Loucy (cell line): ENCODE measurements around the gene OR4K5.

ENCODE experiments used
- H2AFZ ChIP-seq: fragments of 200-600 bp; sonication (generic); 2 replicates; pipeline ENCODE4 v1.6.0; 2016; ENCODE audit warnings: antibody characterized with exemption, mild to moderate bottlenecking, low read length, moderate library complexity
- H3F3A ChIP-seq: fragments of 200-600 bp; 2 replicates; pipeline ENCODE4 v1.6.0; 2016; ENCODE audit warnings: antibody characterized with exemption, low read depth, mild to moderate bottlenecking
- H3K27me3 ChIP-seq: fragments of 200-600 bp; sonication (generic); 2 replicates; pipeline ENCODE4 v1.6.1; 2014; ENCODE audit warnings: low read length, mild to moderate bottlenecking; ENCODE audit not compliant: insufficient read depth, poor library complexity, severe bottlenecking
- H3K36me3 ChIP-seq: fragments of 200-600 bp; sonication (generic); 2 replicates; pipeline ENCODE4 v1.6.1; 2016; ENCODE audit warnings: low read length; ENCODE audit not compliant: insufficient read depth
- H3K4me1 ChIP-seq: fragments of 200-600 bp; sonication (generic); 2 replicates; pipeline ENCODE4 v1.5.1; 2014; ENCODE audit warnings: low read length, mild to moderate bottlenecking; ENCODE audit not compliant: insufficient read depth, poor library complexity, severe bottlenecking
- H3K4me2 ChIP-seq: fragments of 200-600 bp; sonication (generic); 2 replicates; pipeline ENCODE4 v1.6.0; 2014; ENCODE audit warnings: antibody characterized with exemption, low read length, low read depth, mild to moderate bottlenecking; ENCODE audit not compliant: poor library complexity, severe bottlenecking
- H3K4me3 ChIP-seq: fragments of 200-600 bp; sonication (generic); 2 replicates; pipeline ENCODE4 v1.5.1; 2014; ENCODE audit warnings: low read length, mild to moderate bottlenecking, mixed read lengths; ENCODE audit not compliant: poor library complexity, severe bottlenecking
- H3K79me2 ChIP-seq: fragments of 200-600 bp; sonication (generic); 2 replicates; pipeline ENCODE4 v1.6.1; 2014; ENCODE audit warnings: low read length; ENCODE audit not compliant: insufficient read depth
- H3K9ac ChIP-seq: fragments of 200-600 bp; sonication (generic); 2 replicates; pipeline ENCODE4 v1.6.0; 2014; ENCODE audit warnings: mild to moderate bottlenecking, low read depth, low read length, moderate library complexity; ENCODE audit not compliant: poor library complexity, severe bottlenecking
- H3K9me2 ChIP-seq: fragments of 200-600 bp; sonication (generic); replicated peaks from 2 replicates; pipeline ENCODE4 v1.6.1; 2016; ENCODE audit warnings: low read depth, low read length, mixed read lengths
- H3K9me3 ChIP-seq: fragments of 200-600 bp; sonication (generic); 2 replicates; pipeline ENCODE4 v1.6.1; 2014; ENCODE audit warnings: mild to moderate bottlenecking, antibody characterized with exemption, low read length, low read depth; ENCODE audit not compliant: insufficient read depth
- H4K20me1 ChIP-seq: fragments of 200-600 bp; sonication (generic); 2 replicates; pipeline ENCODE4 v1.6.0; 2014; ENCODE audit warnings: antibody characterized with exemption, low read length, mild to moderate bottlenecking; ENCODE audit not compliant: insufficient read depth, poor library complexity, severe bottlenecking
- CTCF ChIP-seq: fragments of 200-600 bp; sonication (generic); conservative IDR thresholded peaks from 2 replicates; pipeline ENCODE4 v1.5.1; 2014; ENCODE audit warnings: mild to moderate bottlenecking, antibody characterized with exemption, low read length
- EZH2phosphoT487 ChIP-seq: fragments of 200-600 bp; IDR thresholded peaks from 2 replicates; pipeline ENCODE4 v1.6.1; 2018; ENCODE audit warnings: antibody characterized with exemption, mild to moderate bottlenecking, moderate library complexity, borderline replicate concordance

The OR4K5 gene

DNA sequence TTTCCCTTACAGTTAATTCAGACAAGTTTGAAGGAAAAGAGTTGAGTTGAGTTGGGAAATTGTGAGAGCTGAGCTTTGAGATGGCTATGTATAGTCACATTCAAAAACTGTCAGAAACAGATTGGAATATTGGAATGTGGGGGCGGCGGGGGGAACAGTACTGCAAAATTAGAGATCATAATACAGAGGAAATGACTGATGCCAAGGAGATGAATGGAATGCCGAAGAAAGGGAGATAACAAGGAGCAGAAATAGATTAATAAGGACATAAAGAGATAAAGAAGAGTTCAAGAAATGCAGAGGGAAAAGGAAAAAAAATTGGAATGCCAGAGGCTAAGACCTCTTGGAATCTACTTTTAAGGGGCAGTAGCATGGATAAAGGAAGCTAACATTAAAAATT is 3.2 kb upstream of the OR4K5 start:
- Histone ChIP-seq H3K4me3 (no peak overlapping the region), H3K4me1 (no peaks in the 10 kb centered on the region), H3K27me3 (no peaks in the 10 kb centered on the region), H3K9me2 (no peaks in the 10 kb centered on the region), H3K36me3 (no peaks in the 10 kb centered on the region), H3K4me2 (no peak overlapping the region), H3K9me3 (no peaks in the 10 kb centered on the region), H2AFZ (no peak overlapping the region), H4K20me1 (no peaks in the 10 kb centered on the region), H3F3A (no peaks in the 10 kb centered on the region), H3K79me2 (no peaks in the 10 kb centered on the region), H3K9ac (no peak overlapping the region)
- TF ChIP-seq CTCF (no peak), EZH2phosphoT487 (no peak)

DNA sequence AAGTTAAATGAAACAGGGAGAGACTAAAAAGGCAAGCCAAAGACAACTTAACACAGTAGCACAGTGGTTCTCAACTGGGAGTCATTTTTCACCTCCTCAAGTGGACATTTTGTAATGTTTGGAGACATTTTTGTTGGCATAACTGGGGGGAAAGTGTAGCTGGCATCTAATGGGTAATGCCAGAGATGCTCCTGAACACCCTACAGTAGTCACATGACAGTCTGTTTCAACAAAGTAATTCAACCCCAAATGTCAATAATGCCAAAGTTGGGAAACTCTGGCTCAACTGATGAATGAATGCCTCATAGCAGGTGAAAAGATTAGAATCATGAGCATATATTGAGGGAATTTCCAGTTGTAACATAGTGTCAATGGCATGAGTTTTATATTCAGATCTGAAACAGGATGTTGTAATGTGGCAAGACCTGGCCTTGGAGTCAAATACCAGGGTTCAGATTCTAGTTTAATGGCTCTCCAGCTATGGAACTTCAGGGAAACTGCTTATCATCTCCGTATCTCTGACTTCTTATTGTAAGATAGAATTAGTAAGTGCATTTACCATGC is 2.4 kb upstream of the OR4K5 start:
- Histone ChIP-seq H3K79me2 (no peaks in the 10 kb centered on the region), H3K36me3 (no peaks in the 10 kb centered on the region)

GRCh38 chr14:19918553-19919264 is 1.7 kb upstream of the OR4K5 start:
- H3K36me3 ChIP-seq = no peaks in the 10 kb centered on the region
- H3K9me3 ChIP-seq = no peaks in the 10 kb centered on the region
- H4K20me1 ChIP-seq = no peaks in the 10 kb centered on the region
- no peaks in the 10 kb centered on the region for H3K9me2 ChIP-seq
- no peaks in the 10 kb centered on the region for H3K79me2 ChIP-seq
- TF ChIP-seq EZH2phosphoT487 (no peak), CTCF (no peak)
- H3K9ac ChIP-seq = no peak overlapping the region
- no peaks in the 10 kb centered on the region for H3F3A ChIP-seq
- H3K27me3 ChIP-seq = no peaks in the 10 kb centered on the region
- H3K4me1 ChIP-seq = no peaks in the 10 kb centered on the region
- H3K4me3 ChIP-seq = no peak overlapping the region
- no peak overlapping the region for H2AFZ ChIP-seq
- H3K4me2 ChIP-seq = no peak overlapping the region

More for the DNA sequence above, 2.4 kb upstream of the OR4K5 start:
- no peaks in the 10 kb centered on the region for H3K9me2 ChIP-seq
- no peak overlapping the region for H3K4me2 ChIP-seq
- H3K27me3 ChIP-seq = no peaks in the 10 kb centered on the region
- no peak for TF ChIP-seq CTCF
- TF ChIP-seq EZH2phosphoT487 = no peak
- H3K9ac ChIP-seq = no peak overlapping the region
- H2AFZ ChIP-seq = no peak overlapping the region
- no peaks in the 10 kb centered on the region for H3K9me3 ChIP-seq
- no peak overlapping the region for H3K4me3 ChIP-seq
- H4K20me1 ChIP-seq = no peaks in the 10 kb centered on the region
- no peaks in the 10 kb centered on the region for H3F3A ChIP-seq
- no peaks in the 10 kb centered on the region for H3K4me1 ChIP-seq
